Ovary (tissue), 9 donors: ENCODE data around the gene FAM171A2. TPM values are rescaled to one million over a fixed set of nuclear protein-coding genes. Genes with fewer than 3 reads are reported as not detected.

ENCODE experiments used
- DNase-seq, 5 donors: peaks; one replicate each; pipeline ENCODE4 v3.0.0-alpha.2; 2019 to 2020
- H3K27ac ChIP-seq, 2 donors: fragments of 200-600 bp; one replicate each; pipeline versions ENCODE4 v1.5.1 to v1.8.0; 2019 to 2022
- H3K27me3 ChIP-seq: fragments of 200-600 bp; one replicate; pipeline ENCODE4 v1.8.0; 2022
- H3K36me3 ChIP-seq: fragments of 200-600 bp; sonication (generic); one replicate; pipeline ENCODE4 v1.5.1; 2019
- H3K4me1 ChIP-seq: one replicate; pipeline ENCODE4 v1.8.1; 2013; ENCODE audit warnings: mild to moderate bottlenecking, moderate library complexity; ENCODE audit not compliant: insufficient read depth
- H3K4me3 ChIP-seq: fragments of 200-600 bp; sonication (generic); one replicate; pipeline ENCODE4 v1.5.1; 2017
- H3K9me3 ChIP-seq, 2 donors: fragments of 200-600 bp in 1 of 2; sonication (generic) in 1 of 2; one replicate each; pipeline versions ENCODE4 v1.5.1 to v1.8.1; 2013 to 2019; ENCODE audit warnings: mild to moderate bottlenecking in 1 of 2, moderate library complexity in 1 of 2
- CTCF ChIP-seq, 3 donors: fragments of 450-650 bp in 2 of 3; fragments of 200-600 bp in 1 of 3; IDR thresholded peaks; one replicate each; pipeline versions ENCODE4 v1.5.1 to v1.8.0; 2016 to 2022; ENCODE audit warnings: antibody characterized with exemption in 3 of 3, mild to moderate bottlenecking in 1 of 3
- EP300 ChIP-seq: sonication (generic); formaldehyde crosslinking; IDR thresholded peaks from one replicate; pipeline ENCODE4 v1.6.1; 2017; ENCODE audit warnings: antibody characterized with exemption
- POLR2A ChIP-seq: fragments of 450-650 bp; IDR thresholded peaks from one replicate; pipeline ENCODE4 v1.6.1; 2017; ENCODE audit warnings: antibody characterized with exemption, mild to moderate bottlenecking, moderate library complexity
- WGBS, 3 donors: extraction: QIAGEN DNeasy Blood & Tissue Kit in 1 of 3; methylation state at CpG; one replicate each; pipeline versions ENCODE4 v1.1.5 to v1.1.7; 2013 to 2017; 5-methylcytosine and 5-hydroxymethylcytosine counted together
- intact Hi-C, 4 donors: fragments of 100-400 bp; cut with DNase I; formaldehyde crosslinking; loops; one replicate each; pipeline versions ENCODE4 v1.11.0 to v1.15.1; 2022 to 2023
- polyA plus RNA-seq, 2 donors: library from polyadenylated mRNA; stranded (reverse); fragments of 200-250 nt in 1 of 2; fragments of 350-450 nt in 1 of 2; fragmentation: Illumina TruSeq in 1 of 2; extraction: RNeasy Lipid Tissue Mini Kit (QIAGEN cat#74804) in 1 of 2; gene quantifications; one replicate each; pipeline ENCODE4 v1.2.3, GENCODE V29; 2013 to 2014
- total RNA-seq, 7 donors: library from RNA; depleted of rRNA in 2 of 7; stranded (reverse); fragments of >200 nt in 2 of 7; fragmentation: NEBNext Ultra II Directional in 3 of 7; extraction: Animal tissue kit (Norgen Biotek cat#: 25700) in 3 of 7; gene quantifications; one replicate each; pipeline versions ENCODE4 v1.1.0 to v1.2.4, GENCODE V29; 2016 to 2023
- donor health status: DM: no; HTN: no; CAD: no; lungs with moderate emphysema.
- donor health status: DM: no; HTN: no; CAD: no.
- donor health status: Bipolar disorder and iron deficiency.
- donor health status: DM: yes; HTN: yes; CAD: no.
- donor health status: DM: no; HTN: no; CAD: no.
- donor health status: DM: yes; HTN: yes; CAD: no.

Gene FAM171A2
- total and polyA plus RNA-seq, 9 donors, result 0.17 to 23.7 (median 10.6) TPM

DNA sequence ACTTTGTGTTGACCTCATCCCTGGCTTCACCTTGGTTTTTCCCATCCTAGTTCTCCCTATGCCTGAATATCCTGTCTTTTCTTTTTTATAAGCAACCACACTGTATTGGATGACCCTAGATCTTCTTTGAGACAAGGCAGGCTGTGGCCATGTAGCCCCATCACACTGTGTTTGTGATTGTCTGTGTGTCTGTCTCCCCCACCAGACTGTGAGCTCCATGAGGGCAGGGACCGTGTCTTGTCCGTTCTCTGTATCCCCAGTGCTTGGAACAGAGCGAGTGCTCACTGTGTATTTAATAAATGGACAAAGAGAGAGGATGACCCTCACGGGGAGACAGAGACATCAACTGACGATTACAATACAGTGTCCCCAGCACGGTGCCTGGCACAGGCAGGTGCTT is 46.1 kb downstream of the FAM171A2 start:
- Histone ChIP-seq H3K9me3 (no peaks in the 10 kb centered on the region), H3K27me3 (peaks cover 3% of the 10 kb centered on the region), H3K4me3 (no peak overlapping the region), H3K27ac (no peak overlapping the region), H3K36me3 (no peaks in the 10 kb centered on the region), H3K4me1 (peaks cover 3% of the 10 kb centered on the region)
- intact Hi-C loops, result no loop called here
- DNase-seq, result no peak
- TF ChIP-seq POLR2A (no peak), EP300 (no peak), CTCF (IDR thresholded peaks at IDR 0.05) (no peak)
- WGBS, 3 donors, result 71 to 81% (median 74%) methylated on average over 6 of the region's 6 CpGs

DNA sequence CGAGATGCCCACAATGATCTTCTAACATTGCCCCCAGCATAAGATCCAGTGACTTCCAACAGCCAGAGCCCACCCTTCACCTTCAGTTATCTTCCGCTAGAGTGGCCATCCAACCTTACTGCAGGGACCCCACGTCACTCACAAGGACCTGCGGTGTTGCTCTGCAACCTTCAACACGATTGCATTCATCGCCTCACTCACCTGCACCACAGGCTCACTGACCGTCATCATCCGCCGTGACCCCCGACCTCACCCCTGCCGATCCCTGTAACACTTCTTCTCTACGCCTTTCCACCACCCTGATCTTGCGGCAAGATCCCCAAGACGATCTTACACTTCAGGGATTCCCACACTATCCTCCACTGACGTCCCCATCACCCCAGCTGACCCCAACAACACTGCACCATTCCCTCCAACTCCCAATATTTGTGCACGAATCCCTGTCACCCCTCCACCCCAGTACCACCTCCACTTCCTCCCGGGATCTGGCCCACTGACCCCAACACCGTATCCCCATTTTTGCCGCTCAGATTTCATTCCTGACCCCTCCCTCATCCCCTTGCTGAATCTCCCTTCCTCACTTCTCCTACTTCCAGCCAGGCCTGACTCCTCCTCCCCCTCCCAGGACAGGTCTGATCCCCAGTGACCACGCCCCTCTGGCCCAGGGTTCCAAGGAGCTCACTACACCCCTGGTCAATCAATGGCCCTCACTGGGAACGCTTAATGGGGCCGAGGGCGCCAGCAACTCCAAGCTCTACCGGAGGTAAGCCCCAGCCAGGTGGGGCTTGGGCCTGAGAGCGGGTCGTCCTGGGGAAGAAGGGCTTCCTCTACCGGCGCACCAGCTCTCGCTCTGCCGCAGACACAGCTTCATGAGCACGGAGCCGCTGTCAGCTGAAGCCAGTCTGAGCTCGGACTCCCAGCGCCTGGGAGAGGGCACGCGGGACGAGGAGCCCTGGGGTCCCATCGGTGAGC is 47.6 kb downstream of the FAM171A2 start:
- H3K9me3 ChIP-seq, result no peaks in the 10 kb centered on the region
- no peak for DNase-seq
- peaks cover 3% of the 10 kb centered on the region for H3K27me3 ChIP-seq
- H3K4me1 ChIP-seq, result peaks cover 3% of the 10 kb centered on the region
- H3K36me3 ChIP-seq, result no peaks in the 10 kb centered on the region
- no peak overlapping the region for H3K27ac ChIP-seq
- intact Hi-C loops, result no loop called here
- no peak overlapping the region for H3K4me3 ChIP-seq
- TF ChIP-seq CTCF (IDR thresholded peaks at IDR 0.05) (no peak), POLR2A (no peak), EP300 (no peak)
- 7 to 8% (median 8%) methylated on average over 38 of the region's 38 CpGs for WGBS, 3 donors

- DNase-seq, result no peak
- Histone ChIP-seq H3K4me1 (peaks cover 3% of the 10 kb centered on the region), H3K27me3 (peaks cover 3% of the 10 kb centered on the region), H3K27ac (no peak overlapping the region), H3K4me3 (no peak overlapping the region), H3K36me3 (no peaks in the 10 kb centered on the region), H3K9me3 (no peaks in the 10 kb centered on the region)
- WGBS, 3 donors, result 0 to 1% (median 1%) methylated on average over 37 to 81 of the region's 81 CpGs
- no peak for TF ChIP-seq EP300
- no peak for TF ChIP-seq CTCF (IDR thresholded peaks at IDR 0.05)
- TF ChIP-seq POLR2A, result no peak
- intact Hi-C loops, result no loop called here
Observed at GRCh38 chr17:44314869-44315661, 48.6 kb downstream of the FAM171A2 start.

GRCh38 chr17:44314524-44314868 is 49.2 kb downstream of the FAM171A2 start:
- H3K4me3 ChIP-seq, result no peak overlapping the region
- peaks cover 3% of the 10 kb centered on the region for H3K4me1 ChIP-seq
- 18 to 27% (median 27%) methylated on average over 10 to 11 of the region's 11 CpGs for WGBS, 3 donors
- no peak for DNase-seq
- intact Hi-C loops, result no loop called here
- no peaks in the 10 kb centered on the region for H3K36me3 ChIP-seq
- TF ChIP-seq EP300 (no peak), CTCF (IDR thresholded peaks at IDR 0.05) (no peak), POLR2A (no peak)
- peaks cover 3% of the 10 kb centered on the region for H3K27me3 ChIP-seq
- no peak overlapping the region for H3K27ac ChIP-seq
- H3K9me3 ChIP-seq, result no peaks in the 10 kb centered on the region
